GM23338 (cell line): ENCODE results near the gene CYYR1.

Experiments used
- EZH2phosphoT487 ChIP-seq: fragments of 200-600 bp; sonication (generic); IDR thresholded peaks from one replicate; pipeline ENCODE4 v1.8.1; 2018; ENCODE audit warnings: antibody characterized with exemption; ENCODE audit not compliant: unreplicated experiment
- TF ChIP-seq, protein P1 (sequence below), 2 experiments: fragments of 200-600 bp in 1 of 2; sonication (generic) in 1 of 2; conservative IDR thresholded peaks; 2 replicates each; pipeline versions ENCODE4 v1.5.1 to v1.6.1; 2016 to 2017; ENCODE audit warnings: antibody characterized with exemption in 2 of 2, low read depth in 2 of 2, mild to moderate bottlenecking in 2 of 2, moderate library complexity in 1 of 2

- TF ChIP-seq, protein P1, sequence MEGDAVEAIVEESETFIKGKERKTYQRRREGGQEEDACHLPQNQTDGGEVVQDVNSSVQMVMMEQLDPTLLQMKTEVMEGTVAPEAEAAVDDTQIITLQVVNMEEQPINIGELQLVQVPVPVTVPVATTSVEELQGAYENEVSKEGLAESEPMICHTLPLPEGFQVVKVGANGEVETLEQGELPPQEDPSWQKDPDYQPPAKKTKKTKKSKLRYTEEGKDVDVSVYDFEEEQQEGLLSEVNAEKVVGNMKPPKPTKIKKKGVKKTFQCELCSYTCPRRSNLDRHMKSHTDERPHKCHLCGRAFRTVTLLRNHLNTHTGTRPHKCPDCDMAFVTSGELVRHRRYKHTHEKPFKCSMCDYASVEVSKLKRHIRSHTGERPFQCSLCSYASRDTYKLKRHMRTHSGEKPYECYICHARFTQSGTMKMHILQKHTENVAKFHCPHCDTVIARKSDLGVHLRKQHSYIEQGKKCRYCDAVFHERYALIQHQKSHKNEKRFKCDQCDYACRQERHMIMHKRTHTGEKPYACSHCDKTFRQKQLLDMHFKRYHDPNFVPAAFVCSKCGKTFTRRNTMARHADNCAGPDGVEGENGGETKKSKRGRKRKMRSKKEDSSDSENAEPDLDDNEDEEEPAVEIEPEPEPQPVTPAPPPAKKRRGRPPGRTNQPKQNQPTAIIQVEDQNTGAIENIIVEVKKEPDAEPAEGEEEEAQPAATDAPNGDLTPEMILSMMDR (conservative IDR thresholded peaks at IDR 0.05; ENCODE audit: low read depth in 2 of 2) = no peak
- no peak for TF ChIP-seq EZH2phosphoT487
Measured at GRCh38 chr21:26422138-26422537, 150.9 kb downstream of the CYYR1 start.
